SU-DHL-6 (cell line): ENCODE results near the gene TNFRSF12A.

Source experiments
- EZH2phosphoT487 ChIP-seq: fragments of 200-600 bp; sonication (generic), shearing (Covaris generic); conservative IDR thresholded peaks from 2 replicates; pipeline ENCODE4 v1.6.1; 2018; ENCODE audit warnings: mild to moderate bottlenecking, antibody characterized with exemption, low read length, moderate library complexity, mixed read lengths
- TF ChIP-seq, protein P1 (sequence below): fragments of 200-600 bp; sonication (generic); IDR thresholded peaks from one replicate; pipeline ENCODE4 v1.5.1; 2017; ENCODE audit warnings: antibody characterized with exemption, mild to moderate bottlenecking, low read length, moderate library complexity; ENCODE audit not compliant: insufficient read depth, poor library complexity, severe bottlenecking

DNA sequence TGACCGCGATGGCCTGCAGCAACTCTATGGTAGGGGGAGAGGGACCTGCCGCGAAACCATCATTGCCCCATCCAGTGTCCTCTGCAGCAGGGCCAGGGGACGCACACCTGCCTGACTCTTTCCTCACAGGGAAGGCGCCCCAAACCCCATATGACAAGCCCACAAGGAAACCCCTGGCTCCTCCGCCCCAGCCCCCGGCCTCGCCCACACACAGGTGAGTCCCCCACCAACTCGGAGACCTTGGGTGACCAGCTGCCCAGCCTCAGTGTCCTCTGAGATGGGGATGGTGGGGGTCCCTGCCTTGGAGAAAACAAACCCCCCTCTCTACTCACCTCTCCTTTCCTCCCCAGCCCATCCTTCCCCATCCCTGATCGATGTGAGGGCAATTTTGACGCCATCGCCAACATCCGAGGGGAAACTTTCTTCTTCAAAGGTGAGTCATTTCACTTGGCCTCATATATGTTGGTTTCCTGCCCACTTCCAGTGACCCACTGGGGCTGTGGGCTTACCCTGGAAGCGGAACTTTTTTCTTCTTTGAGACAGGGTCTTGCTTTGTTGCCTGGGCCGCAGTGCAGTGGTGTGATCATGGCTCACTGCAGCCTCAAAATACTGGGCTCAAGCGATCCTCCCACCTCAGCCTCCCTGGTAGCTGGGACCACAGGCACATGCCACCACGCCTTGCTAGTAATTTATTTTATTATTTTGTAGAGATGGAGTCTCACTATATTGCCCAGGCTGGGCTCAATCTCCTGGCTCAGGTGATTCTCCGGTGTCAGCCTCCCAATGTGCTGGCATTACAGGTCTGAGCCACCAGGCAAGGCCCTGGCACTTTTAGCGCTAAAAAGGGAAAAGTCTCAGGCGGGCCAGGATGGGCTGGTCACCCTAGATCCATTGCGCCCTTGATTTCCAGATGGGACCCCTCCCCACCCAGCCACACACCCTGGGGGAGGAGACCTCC, 37.3 kb downstream of the TNFRSF12A start:
- TF ChIP-seq, protein P1, sequence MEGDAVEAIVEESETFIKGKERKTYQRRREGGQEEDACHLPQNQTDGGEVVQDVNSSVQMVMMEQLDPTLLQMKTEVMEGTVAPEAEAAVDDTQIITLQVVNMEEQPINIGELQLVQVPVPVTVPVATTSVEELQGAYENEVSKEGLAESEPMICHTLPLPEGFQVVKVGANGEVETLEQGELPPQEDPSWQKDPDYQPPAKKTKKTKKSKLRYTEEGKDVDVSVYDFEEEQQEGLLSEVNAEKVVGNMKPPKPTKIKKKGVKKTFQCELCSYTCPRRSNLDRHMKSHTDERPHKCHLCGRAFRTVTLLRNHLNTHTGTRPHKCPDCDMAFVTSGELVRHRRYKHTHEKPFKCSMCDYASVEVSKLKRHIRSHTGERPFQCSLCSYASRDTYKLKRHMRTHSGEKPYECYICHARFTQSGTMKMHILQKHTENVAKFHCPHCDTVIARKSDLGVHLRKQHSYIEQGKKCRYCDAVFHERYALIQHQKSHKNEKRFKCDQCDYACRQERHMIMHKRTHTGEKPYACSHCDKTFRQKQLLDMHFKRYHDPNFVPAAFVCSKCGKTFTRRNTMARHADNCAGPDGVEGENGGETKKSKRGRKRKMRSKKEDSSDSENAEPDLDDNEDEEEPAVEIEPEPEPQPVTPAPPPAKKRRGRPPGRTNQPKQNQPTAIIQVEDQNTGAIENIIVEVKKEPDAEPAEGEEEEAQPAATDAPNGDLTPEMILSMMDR, result no peak
- no peak for TF ChIP-seq EZH2phosphoT487
